NCI-H226 (cell line): Measurements from ENCODE around the gene TTC27.

Source experiments
- DNase-seq: peaks from one replicate; pipeline ENCODE4 v3.0.0-alpha.2; 2015

Gene TTC27

DNA sequence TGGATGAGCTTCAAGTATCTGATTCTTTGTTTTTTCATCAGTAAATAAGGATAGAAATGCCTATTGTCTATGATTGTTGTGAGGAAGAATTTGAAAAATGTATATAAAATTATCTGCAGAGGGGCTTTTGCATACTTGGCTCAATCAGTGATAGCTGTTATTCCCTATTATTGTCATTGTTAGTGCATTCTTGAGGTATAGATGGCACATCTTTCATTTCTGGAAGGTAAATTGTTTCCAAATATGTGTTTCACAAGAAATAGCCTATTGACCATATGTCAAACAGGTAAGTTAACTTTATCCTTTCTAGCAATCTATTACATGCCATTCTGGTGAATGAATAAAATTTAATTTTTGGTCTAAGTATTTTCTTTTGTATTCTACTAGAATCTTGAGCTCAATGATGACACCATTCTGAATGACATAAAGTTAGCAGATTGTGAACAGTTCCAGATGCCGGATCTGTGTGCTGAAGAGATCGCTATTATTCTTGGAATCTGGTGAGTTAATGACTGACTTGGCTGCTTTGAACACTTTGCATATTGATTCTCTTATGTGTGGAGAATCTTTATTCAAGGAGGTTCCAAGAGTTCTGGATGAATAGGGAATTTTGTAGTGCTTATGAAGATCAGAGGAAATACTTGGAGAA is 44.2 kb downstream of the TTC27 start:
- DNase-seq: no peak

DNA sequence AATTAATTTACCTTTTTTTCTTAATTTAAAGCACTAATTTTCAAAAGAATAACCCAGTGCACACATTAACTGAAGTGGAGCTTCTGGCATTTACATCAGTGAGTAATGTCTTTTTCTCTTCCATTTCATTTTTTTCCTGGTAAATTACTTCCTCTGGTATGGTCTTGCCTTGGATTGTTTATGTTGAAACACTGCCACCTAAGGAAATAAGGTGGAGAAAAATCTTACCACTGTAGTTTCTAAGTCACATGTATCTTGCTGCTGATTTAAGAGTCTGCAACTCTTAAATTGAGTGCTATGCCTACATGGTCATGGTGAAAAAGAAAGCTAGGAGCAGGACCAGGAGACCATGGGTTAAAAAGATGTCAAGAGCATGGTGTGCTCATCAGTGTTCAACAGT is 51.0 kb downstream of the TTC27 start:
- DNase-seq: peak; percentile 4

DNA sequence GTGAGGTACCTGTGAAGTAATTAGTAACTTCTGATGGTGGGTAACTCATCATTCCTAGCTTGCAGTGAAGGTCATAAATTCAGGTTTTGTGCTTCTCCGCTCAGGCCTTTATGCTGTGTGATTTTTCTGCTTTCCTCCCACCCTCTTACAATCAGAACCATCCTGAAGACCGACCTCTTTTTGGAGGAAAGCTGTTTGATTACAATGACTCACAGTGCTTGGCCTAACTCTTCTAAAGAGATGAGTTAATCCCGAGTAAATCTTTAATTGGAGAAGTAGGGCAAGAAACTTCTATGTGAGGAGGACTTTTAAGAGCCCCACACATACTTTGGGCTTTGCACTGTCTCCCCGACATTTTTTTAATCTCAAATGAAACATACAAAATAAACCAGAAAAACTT is 53.1 kb downstream of the TTC27 start:
- no peak for DNase-seq

DNA sequence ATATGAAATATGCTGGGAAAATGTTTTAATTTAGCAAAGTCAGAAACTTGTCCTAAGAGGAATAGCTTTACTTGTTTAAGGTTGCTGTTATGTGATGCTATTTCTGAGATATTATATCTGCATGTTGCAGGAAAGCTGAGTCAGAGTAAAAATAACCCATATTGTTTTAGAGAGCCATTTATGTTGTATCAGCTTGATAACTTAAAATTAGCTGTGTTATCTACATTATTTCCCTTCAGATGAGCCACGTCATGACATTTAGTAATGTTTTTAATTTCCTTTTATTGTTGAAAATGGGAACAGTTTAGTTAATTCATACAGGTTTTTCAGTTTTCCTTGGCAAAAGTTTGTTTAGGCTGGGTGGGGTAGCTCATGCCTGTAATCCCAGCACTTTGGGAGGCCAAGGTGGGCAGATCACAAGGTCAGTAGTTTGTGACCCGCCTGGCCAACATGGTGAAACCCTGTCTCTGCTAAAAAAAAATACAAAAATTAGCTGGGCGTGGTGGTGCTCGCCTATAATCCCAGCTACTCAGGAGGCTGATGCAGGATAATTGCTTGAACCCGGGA is 55.8 kb downstream of the TTC27 start:
- DNase-seq: no peak

DNA sequence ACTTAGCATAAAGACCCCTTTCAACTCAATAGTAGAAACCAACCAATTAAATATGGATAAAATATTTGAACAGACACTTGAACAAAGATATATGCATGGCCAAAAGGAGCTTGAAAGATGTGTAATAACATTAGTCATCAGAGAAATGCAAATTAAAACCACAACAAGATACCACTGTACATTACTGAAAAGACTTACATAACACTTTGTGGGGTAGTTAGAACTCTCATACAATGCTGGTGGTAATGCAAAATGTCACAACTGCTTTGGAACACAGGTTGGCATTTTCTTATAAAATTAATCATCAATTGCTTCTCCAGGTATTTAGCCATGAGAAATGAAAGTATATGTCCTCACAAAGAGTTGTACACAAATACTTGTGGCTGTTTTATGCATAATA is 60.7 kb downstream of the TTC27 start:
- DNase-seq: peak; percentile 67

DNA sequence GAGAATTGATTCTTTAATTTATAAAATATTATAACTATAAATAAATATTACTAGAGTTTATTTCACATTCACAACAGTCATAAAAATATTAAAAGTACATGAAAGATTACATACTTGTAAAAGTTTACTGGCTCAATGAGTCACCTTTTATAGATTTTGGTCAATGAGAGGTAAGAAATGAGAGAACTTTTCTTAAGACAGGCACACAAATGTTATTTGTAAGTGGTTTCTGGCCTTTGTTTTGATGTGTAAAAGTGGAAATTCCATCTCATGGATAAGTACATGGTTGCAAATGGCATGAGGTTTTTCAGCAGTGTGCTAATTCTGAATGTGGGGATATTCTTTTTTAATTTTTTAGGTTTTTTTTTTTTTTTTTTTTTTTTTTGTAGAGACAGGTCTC is 63.8 kb downstream of the TTC27 start:
- no peak for DNase-seq

DNA sequence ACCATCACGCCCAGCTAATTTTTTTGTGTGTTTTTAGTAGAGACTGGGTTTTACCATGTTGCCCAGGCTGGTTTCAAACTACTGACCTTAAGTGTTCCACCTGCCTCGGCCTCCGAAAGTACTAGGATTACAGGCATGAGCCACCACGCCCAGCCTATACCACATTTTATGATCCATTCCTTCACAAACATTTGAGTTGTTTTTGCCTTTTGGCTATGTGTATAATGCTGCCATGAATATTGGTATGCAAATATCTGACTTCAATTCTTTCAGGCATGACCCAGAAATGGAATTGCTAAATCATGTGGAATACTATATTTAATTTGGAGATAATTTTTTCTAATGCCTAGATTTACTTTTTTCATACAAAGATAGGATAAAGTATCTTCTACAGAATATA is 68.6 kb downstream of the TTC27 start:
- no peak for DNase-seq

GRCh38 chr2:32697156-32697555 is 69.3 kb downstream of the TTC27 start:
- peak; percentile 70 for DNase-seq

GRCh38 chr2:32699151-32699550 is 71.3 kb downstream of the TTC27 start:
- DNase-seq: no peak

GRCh38 chr2:32701806-32702205 is 74.0 kb downstream of the TTC27 start:
- no peak for DNase-seq

DNA sequence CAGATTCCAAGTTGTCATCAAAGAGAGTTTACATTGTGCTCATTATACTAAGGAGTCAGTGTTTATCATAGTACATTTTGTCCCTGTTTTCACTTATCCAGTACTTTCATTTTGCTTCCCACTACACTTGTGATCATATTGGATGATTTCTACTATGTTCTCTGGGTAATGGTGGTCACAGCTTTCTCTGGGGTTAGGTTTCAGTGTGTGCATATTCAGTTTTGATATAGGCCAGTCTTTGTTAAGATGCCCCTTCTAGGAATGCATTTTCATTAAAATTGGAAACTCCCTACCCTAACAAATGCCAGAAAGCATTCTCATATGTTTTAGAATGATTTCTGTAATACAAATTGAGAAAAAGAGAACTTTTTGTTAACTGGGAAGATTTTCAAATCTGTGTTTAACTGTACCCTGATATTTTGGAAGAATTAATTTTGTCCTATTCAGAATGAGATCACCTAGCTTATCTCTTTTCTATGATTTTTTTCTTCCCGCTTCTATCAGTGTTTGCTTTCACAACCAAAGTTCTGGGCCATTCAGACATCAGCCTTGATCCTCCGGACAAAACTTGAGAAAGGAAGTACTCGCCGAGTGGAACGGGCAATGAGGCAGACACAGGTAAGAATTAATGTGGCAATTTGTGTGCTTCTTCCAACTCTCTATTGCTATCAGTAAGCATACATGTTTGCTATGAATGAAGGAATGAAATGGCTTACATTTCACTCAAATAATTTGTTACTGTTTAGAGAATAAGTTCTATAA is 74.6 kb downstream of the TTC27 start:
- no peak for DNase-seq

DNA sequence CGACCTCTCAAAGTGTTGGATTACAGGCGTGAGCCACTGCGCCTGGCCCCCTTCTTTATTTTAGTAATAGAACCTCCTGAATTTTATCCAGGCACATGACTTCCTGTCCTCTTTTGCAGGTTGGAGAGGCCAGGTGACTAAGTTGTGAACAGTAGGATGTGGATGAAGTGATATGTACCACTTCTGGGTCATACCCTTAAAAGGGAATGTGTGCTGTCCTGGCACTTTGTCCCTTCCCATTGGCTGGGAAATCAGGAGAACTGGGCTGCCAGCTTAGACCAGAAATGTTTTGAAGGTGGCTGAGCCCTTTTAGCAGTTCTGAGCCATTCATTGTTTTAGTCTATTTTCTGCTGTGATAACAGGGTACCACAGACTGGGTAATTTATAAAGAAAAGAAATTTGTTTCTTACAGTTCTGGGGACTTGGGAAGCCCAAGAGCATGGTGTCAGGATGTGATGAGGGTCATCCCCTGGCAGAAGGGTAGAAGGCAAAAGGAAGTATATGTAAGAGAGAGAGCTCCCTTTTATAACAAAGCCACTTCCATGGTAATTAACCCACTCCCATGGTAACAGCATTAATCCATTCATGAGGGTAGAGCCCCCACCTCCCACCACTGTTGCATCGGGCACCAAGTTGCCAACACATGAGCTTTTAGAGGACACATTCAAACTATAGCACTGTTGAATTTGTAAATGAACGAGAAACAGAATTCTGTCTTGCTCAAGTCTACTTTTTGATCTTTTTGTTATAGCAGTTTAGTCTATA is 79.1 kb downstream of the TTC27 start:
- DNase-seq: no peak

GRCh38 chr2:32711219-32711618 is 83.4 kb downstream of the TTC27 start:
- DNase-seq: peak; percentile 82

- no peak for DNase-seq
These were observed 84.2 kb downstream of the TTC27 start for GRCh38 chr2:32711908-32712501.

- peak; percentile 74 for DNase-seq
These were observed 85.0 kb downstream of the TTC27 start for GRCh38 chr2:32712870-32713269.

DNA sequence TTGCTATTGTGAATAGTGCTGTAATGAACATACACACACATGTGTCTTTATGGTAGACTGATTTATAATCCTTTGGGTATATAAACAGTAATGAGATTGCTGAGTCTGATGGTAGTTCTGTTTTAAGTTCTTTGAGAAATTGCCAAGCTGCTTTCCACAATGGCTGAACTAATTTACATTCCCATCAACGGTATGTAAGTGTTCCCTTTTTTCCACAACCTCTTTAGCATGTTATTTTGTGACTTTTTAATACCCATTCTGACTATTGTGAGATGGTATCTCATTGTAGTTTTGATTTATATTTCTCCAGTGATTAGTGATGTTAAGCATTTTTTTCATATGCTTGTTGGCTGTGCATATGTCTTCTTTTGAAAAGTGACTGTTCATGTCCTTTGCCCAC is 86.7 kb downstream of the TTC27 start:
- DNase-seq: no peak

- no peak for DNase-seq
These were observed 87.6 kb downstream of the TTC27 start for GRCh38 chr2:32715391-32715841.

DNA sequence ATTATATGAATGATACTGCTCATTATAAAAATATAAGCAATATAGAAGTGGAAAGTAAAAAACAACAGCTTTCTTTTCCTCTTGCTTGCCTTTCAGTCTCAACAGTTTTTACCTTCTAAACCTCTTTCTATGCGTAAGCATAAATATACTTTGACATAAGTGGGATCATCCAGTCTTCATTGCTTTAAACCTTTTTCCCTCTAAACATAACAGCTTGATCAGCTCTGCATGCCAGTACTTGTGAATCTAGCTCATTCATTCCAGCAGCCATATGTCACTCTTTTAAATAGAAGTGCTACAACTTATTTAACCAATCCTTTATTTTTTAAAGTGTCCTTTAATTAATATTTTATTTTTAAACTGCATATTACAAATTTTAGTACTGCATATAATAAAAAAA is 88.1 kb downstream of the TTC27 start:
- no peak for DNase-seq

DNA sequence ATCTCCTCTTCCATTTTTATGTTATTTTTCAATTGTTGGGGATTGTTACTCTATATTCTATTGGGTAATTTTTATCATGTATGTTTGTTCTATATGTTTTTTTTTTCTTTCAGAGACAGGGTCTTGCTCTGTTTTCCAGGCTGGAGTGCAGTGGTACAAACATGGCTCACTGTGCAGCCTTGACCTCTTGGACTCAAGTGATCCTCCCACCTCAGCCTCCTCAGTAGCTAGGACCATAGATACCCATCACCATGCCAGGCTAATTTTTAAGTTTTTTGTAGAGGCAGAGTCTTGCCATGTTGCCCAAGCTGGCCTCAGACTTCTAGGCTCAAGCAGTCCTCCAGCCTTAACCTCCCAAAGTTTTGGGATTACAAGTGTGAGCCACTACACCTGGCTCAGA is 88.7 kb downstream of the TTC27 start:
- DNase-seq: no peak

GRCh38 chr2:32718752-32719151 is 90.9 kb downstream of the TTC27 start:
- no peak for DNase-seq

- DNase-seq: no peak
These were observed 91.6 kb downstream of the TTC27 start for GRCh38 chr2:32719430-32719829.

- DNase-seq: no peak
These were observed 92.3 kb downstream of the TTC27 start for GRCh38 chr2:32719933-32720716.
